ENCODE results near the gene THRAP3.

DNA sequence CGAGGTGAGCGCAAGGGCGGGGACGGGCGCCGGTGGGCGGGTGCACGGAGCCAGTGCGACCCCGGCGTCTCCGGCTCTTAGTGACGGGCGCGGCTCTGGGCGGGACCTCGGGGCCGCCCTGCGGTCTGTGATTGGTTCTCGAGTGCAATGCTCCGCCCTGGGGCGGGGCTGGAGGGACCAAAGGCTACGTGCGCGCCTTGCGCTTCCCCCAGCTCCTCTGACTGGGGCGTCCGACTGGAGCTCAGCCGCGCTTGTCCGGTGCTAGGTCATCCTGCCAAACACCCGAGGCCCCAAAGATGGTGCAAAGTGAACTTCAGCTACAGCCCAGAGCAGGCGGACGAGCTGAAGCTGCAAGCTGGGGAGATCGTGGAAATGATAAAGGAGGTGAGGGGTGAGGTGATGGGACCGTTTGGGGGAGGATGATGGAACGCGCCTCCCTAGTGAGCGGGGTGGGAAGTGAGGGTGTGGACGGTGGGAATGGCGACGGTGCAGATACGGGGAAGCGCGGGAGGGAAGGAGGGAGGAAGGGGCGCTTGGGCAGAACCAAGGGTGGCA lies 82.7 kb downstream of the THRAP3 start:
- TF ChIP-seq, protein P1, sequence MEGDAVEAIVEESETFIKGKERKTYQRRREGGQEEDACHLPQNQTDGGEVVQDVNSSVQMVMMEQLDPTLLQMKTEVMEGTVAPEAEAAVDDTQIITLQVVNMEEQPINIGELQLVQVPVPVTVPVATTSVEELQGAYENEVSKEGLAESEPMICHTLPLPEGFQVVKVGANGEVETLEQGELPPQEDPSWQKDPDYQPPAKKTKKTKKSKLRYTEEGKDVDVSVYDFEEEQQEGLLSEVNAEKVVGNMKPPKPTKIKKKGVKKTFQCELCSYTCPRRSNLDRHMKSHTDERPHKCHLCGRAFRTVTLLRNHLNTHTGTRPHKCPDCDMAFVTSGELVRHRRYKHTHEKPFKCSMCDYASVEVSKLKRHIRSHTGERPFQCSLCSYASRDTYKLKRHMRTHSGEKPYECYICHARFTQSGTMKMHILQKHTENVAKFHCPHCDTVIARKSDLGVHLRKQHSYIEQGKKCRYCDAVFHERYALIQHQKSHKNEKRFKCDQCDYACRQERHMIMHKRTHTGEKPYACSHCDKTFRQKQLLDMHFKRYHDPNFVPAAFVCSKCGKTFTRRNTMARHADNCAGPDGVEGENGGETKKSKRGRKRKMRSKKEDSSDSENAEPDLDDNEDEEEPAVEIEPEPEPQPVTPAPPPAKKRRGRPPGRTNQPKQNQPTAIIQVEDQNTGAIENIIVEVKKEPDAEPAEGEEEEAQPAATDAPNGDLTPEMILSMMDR (IDR thresholded peaks at IDR 0.05 in 2 of 3, conservative IDR thresholded peaks at IDR 0.05 in 1 of 3; ENCODE audit: insufficient read depth in 2 of 3, low read depth in 1 of 3, low read length in 3 of 3), result no peak
- TF ChIP-seq PHF8 (IDR thresholded peaks at IDR 0.05; ENCODE audit: borderline replicate concordance, low read length) (peak; percentile 96; the same call in 1 of the 2 replicates), SLC30A9 (CRISPR knock-in tag; IDR thresholded peaks at IDR 0.05) (no peak), HDAC2 (IDR thresholded peaks at IDR 0.05) (peak; percentile 78), SREBF2 (CRISPR knock-in tag; IDR thresholded peaks at IDR 0.05) (no peak), NR0B1 (IDR thresholded peaks at IDR 0.05; ENCODE audit: partially characterized antibody) (no peak), CUX1 (CRISPR knock-in tag; IDR thresholded peaks at IDR 0.05) (no peak), FOSL1 (tag; conservative IDR thresholded peaks at IDR 0.05) (no peak), POLR2H (tag; IDR thresholded peaks at IDR 0.05; ENCODE audit: low read depth) (no peak)
- TF ChIP-seq, protein P2, sequence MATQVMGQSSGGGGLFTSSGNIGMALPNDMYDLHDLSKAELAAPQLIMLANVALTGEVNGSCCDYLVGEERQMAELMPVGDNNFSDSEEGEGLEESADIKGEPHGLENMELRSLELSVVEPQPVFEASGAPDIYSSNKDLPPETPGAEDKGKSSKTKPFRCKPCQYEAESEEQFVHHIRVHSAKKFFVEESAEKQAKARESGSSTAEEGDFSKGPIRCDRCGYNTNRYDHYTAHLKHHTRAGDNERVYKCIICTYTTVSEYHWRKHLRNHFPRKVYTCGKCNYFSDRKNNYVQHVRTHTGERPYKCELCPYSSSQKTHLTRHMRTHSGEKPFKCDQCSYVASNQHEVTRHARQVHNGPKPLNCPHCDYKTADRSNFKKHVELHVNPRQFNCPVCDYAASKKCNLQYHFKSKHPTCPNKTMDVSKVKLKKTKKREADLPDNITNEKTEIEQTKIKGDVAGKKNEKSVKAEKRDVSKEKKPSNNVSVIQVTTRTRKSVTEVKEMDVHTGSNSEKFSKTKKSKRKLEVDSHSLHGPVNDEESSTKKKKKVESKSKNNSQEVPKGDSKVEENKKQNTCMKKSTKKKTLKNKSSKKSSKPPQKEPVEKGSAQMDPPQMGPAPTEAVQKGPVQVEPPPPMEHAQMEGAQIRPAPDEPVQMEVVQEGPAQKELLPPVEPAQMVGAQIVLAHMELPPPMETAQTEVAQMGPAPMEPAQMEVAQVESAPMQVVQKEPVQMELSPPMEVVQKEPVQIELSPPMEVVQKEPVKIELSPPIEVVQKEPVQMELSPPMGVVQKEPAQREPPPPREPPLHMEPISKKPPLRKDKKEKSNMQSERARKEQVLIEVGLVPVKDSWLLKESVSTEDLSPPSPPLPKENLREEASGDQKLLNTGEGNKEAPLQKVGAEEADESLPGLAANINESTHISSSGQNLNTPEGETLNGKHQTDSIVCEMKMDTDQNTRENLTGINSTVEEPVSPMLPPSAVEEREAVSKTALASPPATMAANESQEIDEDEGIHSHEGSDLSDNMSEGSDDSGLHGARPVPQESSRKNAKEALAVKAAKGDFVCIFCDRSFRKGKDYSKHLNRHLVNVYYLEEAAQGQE (IDR thresholded peaks at IDR 0.05; ENCODE audit: borderline replicate concordance), result no peak
- TF ChIP-seq, protein P2 (CRISPR knock-in tag; IDR thresholded peaks at IDR 0.05; ENCODE audit: low read depth), result no peak
- TF ChIP-seq, protein P3, sequence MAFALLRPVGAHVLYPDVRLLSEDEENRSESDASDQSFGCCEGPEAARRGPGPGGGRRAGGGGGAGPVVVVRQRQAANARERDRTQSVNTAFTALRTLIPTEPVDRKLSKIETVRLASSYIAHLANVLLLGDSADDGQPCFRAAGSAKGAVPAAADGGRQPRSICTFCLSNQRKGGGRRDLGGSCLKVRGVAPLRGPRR (CRISPR knock-in tag; IDR thresholded peaks at IDR 0.05), result no peak

All from K562 (cell line).